HPDE6-E6E7 (cell line): Measurements from ENCODE around the gene HIPK3.
"Not testable (repeated sequence)": the region's sequence is repeated elsewhere in the genome, so short reads cannot be mapped to it uniquely, and the experiment has no call there.

Experiments
- DNase-seq: peaks from one replicate; pipeline ENCODE4 v3.0.0; 2011; ENCODE audit warnings: missing footprints; ENCODE audit errors: extremely low spot score

HIPK3 gene

DNA sequence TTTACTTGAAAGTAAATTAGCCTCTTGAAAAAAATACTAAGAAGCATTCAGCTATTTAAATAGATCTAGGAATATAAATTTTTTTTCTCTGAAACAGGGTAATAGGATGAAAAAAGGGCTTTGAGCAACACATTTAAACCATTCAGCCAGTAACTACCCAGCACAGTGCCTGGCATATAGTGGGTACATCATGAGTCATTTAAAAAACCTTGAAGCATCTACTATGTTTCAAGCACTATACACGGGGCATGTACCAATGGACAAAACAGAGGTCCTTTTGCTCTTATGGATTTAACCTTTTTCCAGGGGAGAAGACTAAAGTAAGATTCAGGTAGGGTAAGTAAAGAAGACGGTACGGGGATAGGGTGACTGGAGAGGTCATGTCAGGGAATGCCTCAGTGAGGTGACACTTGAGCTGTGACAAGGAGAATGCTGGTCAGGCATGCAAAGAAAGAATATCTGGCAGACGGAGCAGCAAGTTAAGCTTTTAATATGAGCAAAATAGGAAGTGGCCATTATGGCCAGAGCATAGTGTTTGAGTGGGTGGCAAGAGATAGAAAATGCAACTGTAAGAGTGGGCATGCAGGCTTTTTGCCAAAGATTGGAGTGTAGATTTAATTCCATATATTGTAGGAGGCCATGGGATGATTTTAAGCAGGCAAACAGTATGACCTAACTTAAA is 101.1 kb downstream of the HIPK3 start:
- DNase-seq = no peak

DNA sequence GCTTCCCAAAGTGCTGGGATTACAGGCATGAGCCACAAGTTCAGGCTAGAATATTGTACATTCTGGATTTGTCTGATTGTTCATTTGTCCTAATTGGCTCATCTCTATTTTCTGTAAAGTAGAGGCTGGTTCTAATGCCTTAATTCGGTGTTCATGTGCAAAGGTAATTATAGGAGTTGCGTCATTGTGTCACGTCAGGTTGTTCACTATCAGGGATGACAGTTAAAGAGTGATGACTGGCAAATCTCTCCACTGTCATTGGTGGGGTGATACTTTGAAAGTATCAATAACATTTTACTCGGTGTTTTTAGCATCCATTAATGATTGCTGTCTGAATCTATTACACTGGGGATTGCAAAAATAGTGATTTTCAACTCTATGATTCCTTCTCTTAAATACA is 103.5 kb downstream of the HIPK3 start:
- no peak for DNase-seq

DNA sequence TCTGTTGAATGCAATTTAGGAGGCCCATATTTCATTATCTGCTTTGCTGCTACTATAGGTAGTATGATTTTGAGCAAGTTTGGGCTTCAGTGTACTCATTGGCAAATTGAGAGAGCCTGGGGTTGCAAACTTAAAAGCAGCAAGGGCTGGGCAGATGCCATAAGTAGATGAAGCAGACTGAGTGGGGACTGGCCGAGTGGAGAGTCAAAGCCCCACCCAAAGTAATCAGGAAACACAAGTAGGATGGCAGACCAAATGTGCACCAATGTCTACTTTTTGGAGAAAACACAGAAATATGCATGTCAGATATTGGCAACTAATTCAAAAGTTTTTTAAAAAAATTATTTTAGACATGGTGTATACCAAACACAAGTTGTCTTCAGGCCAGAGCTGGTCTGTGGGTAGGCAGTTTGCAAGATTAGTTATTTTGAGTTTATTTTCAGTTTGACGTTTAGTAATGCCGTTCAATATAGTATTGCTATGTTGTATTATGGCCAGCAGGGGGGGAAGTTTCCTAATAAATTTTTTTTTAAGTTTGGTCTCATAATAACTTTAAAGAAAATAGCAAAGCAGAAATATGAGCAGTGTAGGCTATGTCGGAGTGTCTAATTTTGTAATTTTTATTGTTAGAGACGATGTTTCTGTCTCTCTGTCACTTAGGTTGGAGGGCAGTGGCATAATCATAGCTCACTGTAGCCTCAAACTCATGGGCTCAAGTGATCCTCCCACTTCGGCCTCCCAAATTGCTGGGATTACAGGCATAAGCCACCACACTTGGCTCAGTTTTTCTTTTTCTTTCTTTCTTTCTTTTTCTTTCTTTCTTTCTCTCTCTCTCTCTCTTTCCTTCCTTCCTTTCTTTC is 105.1 kb downstream of the HIPK3 start:
- DNase-seq = no peak

DNA sequence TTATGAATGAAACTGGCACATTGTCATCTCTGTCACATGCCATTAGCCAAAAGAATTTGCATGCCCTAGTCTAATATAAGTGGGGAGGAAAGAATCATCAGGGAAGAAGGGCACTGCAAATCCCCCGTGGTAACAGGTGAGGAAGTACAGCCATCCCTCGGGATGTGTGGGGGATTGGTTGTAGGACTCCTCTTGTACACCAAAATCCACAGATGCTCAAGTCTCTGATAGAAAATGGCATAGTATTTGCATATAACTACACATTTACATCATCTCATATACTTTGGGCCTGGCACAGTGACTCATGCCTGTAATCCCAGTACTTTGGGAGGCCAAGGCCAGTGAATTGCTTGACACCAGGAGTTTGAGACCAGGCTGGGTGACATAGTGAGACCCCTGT is 109.7 kb downstream of the HIPK3 start:
- no peak for DNase-seq

DNA sequence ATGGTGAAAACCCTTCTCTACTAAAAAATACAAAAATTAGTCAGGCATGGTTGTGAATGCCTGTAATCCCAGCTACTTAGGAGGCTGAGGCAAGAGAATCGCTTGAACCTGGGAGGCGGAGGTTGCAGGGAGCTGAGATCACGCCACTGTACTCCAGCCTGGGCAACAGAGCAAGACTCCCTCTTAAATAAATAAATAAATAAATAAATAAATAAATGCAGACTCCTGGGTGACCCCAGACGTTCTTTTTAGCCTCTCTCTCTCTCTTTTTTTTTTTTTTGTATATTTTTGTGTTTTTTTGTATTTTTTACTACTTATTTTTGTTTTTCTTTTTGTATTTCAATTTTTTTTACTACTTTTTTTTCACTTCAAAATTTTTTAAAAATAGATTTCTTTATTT is 111.3 kb downstream of the HIPK3 start:
- not testable (repeated sequence) for DNase-seq

DNA sequence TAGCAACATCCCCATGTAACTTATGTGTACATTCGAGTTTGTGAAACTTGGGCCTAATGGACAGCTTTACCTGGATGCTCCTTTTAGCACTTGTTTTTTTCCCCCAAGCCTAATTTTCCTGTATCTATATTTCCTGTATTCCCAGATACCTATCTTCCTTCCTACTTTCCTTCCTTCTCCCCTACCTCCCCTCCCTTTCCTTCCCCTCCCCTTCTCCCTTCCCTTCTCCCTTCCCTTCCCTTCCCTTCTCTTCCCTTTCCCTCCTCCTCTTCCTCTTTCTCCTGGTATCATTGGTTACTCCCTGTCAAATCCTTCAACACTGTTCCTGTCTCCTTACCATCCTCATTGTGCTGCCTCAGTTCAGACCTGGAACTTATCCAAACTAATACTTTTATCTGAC is 111.8 kb downstream of the HIPK3 start:
- no peak for DNase-seq

DNA sequence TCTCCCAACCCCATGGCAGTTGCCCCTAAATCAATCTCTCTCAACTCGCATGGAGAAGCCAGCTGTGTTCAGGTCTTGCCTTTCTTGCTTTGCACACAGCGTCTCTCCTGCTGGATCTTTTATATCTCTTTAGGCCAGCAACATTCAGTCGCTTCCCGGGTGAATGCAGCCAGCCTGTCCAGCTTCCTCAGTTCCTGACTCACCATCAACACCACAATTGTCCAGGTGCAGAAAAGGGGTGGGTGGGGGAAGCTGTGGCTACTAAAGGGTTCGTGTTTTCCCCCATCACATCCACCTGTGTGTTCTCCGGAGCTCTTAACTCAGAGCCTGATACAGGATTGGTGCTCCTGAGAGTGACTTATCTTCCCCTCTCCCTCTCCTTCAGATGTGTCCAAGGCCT is 116.5 kb downstream of the HIPK3 start:
- DNase-seq = no peak

DNA sequence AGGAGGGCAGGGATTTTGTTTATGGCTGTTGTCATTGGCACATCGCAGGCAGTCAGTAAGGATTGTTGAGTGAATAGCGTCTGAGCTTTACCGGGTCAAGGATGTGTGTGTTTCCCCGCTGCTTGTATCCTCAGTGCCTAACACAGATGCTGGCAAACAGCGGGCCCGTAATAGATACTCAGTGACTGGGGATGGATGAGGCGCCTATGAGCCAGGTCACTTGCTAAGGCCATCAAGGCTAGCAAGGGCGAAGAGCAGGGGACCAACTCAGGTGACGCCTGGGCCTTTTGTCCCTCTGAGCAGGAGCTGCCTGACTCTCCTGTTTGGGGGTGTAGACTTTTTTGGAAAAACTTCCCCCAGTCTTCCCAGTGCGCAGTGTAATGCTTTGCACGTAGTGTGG is 118.1 kb downstream of the HIPK3 start:
- DNase-seq = no peak

DNA sequence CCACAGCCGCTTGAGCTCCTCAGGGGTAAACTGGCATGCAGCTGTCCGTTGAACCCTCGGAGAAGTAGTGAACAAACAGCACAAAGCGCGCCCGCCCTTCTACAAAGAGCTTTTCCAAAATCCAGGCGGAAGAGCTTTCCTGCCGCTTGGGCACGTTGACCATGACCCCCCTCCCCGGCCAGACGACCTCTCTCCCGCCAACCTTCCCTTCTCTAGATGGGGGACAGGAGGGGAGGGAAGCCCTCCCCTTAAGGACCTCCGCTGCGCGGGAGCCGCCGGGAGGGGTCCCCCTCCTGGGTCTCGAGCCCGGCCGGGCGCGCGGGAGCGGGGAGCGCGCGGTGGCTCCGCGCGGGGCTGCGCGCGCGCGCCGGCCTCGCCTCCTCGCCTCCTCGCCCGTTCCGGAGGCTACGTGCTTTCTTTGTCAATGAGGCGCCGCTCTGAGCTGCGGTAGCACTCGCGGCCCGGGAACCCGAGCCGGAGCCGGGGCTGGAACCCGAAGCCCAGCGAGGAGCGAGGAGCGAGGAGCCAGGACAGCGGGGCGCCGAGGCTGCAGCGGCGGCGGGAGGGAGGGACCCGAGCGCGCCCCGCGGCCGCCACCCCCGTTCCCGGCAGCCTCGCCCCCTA is 118.6 kb downstream of the HIPK3 start, which contains the start of gene KIAA1549L:
Gene KIAA1549L (plus strand): TSS at position 421 of the 624 bp plus-strand sequence.
- no peak for DNase-seq

DNA sequence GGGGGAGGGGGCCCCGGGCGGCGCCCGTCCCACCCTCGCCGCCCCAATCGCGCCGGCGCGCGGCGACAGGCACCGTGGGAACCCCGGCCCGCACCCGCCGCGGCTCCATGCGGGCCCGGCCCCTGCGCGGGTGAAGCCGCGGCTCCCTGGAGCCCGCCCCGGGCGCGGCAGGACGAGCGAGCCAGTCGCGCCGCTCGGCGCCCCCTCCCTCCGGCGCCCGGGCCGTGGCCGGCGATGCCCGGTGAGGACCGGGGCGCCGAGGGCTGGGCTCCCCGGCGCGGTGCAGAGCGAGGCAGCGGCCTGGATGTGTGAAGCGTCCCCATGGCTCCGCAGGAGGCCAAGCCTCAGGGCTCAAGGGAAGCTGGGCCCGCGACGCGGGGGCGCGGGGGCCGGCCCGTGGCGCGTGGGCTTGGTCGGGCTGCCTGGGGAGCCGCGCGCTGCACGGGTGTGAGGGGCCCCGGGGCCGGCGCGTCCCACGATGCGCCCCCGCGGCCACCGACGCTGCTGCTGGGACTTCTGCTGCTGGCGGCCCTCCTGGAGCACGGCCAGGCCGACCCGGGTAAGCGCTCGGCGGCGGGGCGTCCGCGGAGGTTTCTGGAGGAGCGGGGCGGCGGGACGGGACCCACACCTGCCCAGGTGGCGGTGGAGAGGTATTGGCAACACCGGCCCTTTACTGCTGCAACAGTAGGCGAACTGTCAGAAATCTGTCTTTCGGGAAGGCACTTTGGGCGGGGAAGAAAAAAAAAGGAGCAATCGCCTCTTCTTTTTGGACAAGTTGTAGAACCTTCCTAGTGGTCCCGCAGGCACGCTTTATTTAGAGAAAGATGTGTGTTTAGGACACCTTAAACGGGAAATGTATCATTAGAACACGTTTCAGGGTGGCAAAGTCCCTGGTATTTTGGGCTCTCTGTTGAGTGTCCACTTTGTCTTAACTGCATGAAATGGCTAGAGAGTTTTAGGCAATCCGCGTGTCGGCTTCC is 119.4 kb downstream of the HIPK3 start:
- no peak for DNase-seq

DNA sequence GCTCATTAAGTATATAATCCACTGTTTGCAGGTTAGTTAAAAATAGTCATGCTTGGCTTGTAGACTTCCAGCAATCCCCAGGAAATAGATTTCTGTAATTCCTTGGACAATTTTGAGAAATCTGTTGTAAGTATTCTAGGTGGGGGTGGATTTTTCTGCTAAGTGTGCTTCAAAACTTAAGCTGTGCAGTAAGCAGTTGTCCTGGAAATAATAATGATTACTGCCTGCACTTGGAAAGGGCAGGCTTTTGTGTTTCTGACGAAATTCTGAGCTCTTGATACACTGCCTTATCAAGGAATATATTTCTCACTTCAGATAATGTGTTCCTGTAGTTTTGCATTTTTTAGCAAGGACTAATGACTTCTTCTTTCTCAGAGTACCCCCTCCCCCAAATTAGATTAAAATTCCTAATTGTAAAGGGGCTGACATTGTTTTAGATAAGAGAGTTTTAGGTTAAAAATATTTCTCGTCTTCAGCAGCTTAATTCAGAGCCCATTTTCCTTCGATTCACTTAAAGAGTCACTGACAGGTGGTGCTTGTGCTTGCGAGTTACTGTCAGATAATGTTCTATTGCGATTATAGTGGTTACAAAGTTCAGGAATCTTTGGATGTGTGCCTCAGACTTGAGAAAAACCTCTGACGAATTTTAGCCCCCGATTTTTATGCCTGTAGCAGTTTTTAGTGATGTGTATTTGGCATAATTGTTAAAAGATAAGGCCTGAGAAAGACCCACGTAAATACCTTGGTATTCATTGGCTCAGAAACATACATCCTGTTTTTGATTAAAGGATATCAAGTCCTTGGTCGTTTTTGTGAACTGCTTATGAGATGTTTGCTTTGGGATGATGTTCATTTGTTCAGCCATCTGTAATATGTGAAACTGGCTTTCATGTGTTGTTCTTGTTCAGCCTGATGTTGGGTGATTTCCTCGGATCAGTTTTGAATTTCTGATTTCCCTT is 120.5 kb downstream of the HIPK3 start:
- DNase-seq = no peak

DNA sequence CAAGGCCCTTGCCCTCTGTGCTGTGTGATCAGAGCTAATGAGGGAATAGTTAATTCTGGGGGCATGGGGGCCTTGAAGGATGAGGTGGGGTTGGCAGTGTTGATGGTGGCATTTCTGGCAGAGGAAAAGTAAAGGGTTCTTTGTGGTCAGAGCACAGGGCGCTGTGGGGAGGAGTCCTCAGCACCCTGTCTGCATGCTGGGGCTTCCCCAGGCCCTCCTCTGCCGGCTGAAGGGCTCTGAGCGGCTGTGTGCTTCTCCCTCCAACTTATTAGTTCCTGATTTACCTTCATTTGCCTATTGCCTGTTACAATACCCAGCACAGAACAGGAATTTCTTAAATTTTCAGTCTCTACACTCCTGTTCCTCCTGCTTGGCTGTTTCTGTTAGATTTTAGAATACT is 122.8 kb downstream of the HIPK3 start:
- no peak for DNase-seq

DNA sequence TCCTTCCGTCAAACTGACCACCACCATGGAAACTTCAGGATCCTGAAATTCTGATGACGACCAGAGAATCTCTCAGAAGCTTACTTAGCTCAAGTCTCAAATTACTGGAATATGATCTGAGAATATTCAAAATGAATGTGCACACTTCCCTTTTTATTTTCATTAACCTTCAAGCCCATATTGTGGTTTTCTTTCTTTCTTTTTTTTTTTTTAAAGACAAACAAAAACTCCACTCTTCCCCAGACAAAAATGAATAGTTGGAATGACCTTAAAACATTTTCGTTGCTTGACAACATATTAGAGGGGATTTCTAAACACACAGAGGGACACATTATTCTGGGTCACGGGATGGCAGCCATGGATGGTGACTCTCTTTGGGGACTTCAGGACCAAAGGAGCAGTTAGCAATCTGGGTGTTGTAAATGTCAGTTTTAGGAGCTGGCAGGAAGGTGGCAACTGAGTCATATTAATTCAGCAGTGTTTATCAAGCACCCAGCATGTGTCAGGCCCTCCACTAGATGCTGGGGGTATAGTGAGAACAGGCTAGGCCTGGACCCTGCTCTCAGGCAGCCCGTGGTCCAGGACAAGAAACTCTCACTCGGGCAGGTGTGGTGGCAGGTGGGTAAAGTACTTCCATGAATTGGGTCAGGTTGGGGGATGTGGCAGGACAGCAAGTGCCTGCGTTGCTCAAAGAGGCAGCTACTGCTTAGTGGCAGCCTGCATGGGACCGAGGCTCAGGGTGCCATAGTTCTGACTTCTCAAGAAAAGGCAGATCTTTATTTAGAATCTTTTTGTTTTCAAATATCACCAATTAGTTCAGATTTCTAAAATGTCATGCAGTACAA is 126.1 kb downstream of the HIPK3 start:
- no peak for DNase-seq

DNA sequence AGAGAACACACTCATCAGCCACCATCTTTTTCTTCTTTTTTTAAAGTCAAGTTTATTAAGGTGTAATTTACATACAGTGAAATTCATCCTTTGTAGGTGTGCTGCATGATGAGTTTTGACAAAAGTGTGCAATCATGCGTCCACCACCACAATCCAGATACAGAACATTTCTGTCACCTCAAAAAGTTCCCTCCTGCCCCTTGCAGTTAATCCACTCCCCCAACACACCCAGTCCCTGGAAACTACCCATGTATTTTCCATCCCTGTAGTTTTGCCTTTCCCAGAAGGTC is 126.7 kb downstream of the HIPK3 start:
- DNase-seq = no peak

DNA sequence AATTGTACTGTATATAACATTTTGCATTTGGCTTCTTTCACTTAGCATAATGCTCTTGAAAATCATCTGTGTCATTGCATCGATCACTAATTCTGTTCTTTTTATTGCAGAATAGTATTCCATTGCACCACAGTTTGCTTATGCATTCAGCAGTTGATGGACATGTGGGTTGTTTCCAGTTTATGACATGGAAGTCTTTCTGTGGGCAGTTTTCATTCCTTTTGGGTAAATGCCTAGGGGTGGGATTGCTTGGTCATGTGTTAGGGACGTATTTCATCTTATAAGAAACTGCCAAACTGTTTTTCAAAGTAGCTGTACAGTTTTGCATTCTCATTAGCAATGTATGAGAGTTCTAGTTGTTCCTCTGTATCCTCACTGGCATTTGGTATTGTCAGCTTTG is 127.0 kb downstream of the HIPK3 start:
- DNase-seq = no peak

DNA sequence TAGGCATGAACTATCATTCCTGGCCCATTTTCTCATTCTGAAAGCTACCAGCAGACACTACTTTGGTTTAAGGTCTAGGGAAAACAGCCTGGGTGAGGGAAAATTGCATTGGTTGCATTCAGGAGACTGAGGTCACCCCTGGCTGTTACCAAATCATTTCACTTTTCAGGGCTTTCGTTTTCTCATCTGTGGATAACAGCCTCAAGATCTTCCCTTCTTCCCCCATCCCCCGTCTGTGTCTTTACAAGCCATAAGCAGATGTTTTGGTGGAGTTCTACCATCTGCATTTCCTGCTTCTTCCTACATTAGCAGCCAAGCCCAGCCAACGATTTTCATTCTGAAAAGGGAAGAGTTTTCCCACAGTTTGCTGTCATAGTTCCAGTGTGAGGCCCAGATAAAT is 130.4 kb downstream of the HIPK3 start:
- no peak for DNase-seq

DNA sequence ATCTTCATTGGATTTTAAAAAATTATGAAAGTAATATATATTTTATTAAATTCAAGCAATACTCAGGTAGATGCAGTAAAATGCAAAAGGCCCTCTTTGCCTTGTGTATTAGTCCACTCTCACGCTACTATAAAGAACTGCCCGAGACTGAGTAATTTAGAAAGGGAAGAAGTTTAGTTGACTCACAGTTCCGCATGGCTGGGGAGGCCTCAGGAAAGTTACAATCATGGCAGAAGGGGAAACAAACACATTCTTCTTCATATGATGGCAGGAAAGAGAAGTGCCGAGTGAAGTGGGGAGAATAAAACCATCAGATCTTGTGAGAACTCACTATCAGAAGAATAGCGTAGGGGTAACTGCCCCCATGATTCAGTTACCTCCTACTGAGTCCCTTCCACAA is 130.8 kb downstream of the HIPK3 start:
- DNase-seq = no peak

DNA sequence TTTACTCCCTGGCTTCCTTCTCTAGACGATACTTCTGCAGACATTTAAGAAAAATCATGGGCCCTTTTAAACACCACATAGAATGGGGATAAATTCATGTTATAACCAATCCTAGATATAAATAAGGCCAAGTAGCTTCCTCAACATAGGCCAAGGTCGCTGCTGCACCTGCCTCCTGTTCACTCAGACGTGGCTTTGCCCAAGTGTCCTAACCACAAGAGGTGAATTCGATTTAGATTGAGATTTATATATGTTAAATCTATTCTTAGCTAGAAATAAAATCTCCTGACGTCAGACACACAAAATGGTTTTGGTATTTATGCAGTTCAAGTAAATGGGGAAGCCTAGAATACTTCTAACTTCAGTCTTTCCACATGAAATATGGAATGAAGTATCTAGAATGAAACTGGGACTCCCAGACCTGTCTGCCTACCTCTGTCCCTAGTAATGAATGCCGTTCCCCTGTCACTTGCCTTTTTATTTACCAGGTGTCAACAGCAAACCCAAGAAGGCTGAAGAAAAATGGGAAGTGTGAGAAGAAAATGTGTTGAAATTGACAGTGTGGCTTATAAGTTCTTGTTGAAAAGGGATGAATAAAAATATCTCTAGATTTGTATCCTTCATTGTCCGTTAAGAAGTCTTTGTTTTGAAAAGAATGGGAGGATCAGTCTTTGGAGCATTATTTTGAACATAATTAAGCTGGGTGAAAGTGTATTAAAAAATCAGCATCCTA is 131.8 kb downstream of the HIPK3 start:
- DNase-seq = no peak

DNA sequence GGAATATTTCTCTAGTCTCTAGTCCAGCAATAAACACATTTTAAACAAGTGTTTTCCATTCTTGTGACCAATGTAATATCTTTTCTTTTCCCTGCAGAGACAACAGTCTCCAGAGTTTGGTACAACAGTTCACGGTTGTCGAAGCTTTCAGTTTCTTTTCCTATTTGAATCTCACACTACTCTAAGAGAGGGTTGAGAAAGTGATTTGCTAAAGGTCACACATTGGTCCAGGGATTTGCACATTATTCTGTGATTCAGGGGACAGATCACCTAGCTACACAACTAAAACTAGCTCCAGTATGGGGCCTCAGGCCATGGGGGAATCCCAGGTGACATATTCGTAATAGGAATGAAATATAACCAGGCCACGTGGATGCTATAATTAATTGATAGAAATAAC is 132.5 kb downstream of the HIPK3 start:
- no peak for DNase-seq
